Activated CD8-positive, alpha-beta T cell treated with anti-CD3 and anti-CD28 coated beads for 36 hours (primary cell): ENCODE measurements around the gene RANBP6. TPM values are rescaled to one million over a fixed set of nuclear protein-coding genes. Genes with fewer than 3 reads are reported as not detected.

Experiments
- ATAC-seq: fragments of 200-7000 bp; cut with Tn5 transposase; one replicate; pipeline ENCODE4 v1.10.0; 2021; ENCODE audit warnings: mild to moderate bottlenecking, moderate library complexity
- CTCF ChIA-PET: fragments of 350-600 bp; sonication (Branson Sonifier 250); formaldehyde crosslinking; loops from one replicate; lab custom pipeline; 2021; ENCODE audit warnings: antibody characterized with exemption; lab: Charles Lee
- POLR2A ChIA-PET: fragments of 350-600 bp; sonication (Branson Sonifier 250); formaldehyde crosslinking; loops from one replicate; lab custom pipeline; 2021; ENCODE audit warnings: antibody characterized with exemption; lab: Charles Lee
- DNase-seq: peaks from one replicate; pipeline ENCODE4 v3.0.0-alpha.2; 2020
- H3K27ac Mint-ChIP-seq: one replicate; pipeline ENCODE4 v1.8.0; 2021; ENCODE audit warnings: mild to moderate bottlenecking, mixed read lengths
- H3K27me3 Mint-ChIP-seq: one replicate; pipeline ENCODE4 v1.8.0; 2021; ENCODE audit warnings: mixed read lengths
- H3K36me3 Mint-ChIP-seq: one replicate; pipeline ENCODE4 v1.8.0; 2021; ENCODE audit warnings: low read depth, mixed read lengths
- H3K4me1 Mint-ChIP-seq: one replicate; pipeline ENCODE4 v1.8.0; 2021; ENCODE audit warnings: low read depth, mixed read lengths
- H3K4me3 Mint-ChIP-seq: one replicate; pipeline ENCODE4 v1.8.0; 2021; ENCODE audit warnings: mild to moderate bottlenecking, moderate library complexity, mixed read lengths
- H3K9me3 Mint-ChIP-seq: one replicate; pipeline ENCODE4 v1.8.0; 2021; ENCODE audit warnings: mixed read lengths
- intact Hi-C: fragments of 100-400 bp; cut with micrococcal nuclease; formaldehyde crosslinking; loops from one replicate; pipeline ENCODE4 v1.10.0; 2022
- total RNA-seq, 2 experiments: library from RNA; stranded (reverse); gene quantifications; one replicate each; pipeline ENCODE4 v1.2.3, GENCODE V29; 2021
- TF ChIP-seq, protein P1 (sequence below): fragments of 200-600 bp; IDR thresholded peaks from one replicate; pipeline ENCODE4 v1.8.0; 2022; ENCODE audit warnings: antibody characterized with exemption, mild to moderate bottlenecking

Gene RANBP6
- total RNA-seq, 2 experiments from 2014 or later = 16.2 to 17.1 TPM

DNA sequence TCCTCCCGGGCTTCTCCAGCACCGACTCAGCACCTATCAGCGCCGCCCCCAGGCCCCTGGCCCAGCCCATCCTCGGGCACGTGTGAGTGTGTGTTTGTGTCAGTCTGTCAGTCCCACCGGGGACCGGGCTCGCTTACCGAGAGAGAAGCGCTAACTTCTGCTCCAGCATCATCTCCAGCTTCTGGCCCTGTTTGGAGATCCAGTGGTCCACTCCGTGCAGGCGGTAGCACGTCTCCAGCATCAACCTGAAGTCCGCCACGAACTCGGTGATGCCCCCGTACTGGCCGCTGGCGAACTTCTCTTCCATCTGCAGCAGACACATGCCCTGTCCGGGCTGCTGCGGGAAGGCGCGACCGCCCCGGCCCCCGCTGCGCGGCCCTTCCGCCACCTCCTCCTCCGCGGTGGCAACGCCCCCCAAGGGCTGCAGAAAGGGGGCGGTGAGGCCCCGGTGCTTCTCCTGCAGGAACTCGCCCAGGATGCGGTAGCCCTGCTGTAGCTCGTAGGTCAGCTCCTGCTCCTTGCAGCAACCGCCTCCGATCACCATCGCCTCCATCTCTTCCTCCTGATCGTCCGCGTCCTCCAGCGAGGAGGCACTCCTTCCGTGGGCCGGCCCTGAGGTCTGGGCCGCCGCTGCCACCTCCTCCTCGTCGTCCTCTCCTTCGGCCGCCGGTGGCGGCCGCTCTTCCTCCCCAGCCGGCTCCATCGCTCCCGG, 8.2 kb downstream of the RANBP6 start:
- DNase-seq (peak; percentile 98), ATAC-seq (peak; percentile 79)
- Mint-ChIP-seq H3K4me1 (peaks cover 53% of the 10 kb centered on the region), H3K27me3 (no peaks in the 10 kb centered on the region), H3K27ac (peak overlapping the region; percentile 91), H3K9me3 (peaks cover 3% of the 10 kb centered on the region), H3K4me3 (peak overlapping the region; percentile 96), H3K36me3 (peaks cover 25% of the 10 kb centered on the region)
- CTCF ChIA-PET = interaction anchor here (1.3 to 3.7 kb wide), 2 partner anchors 48 to 121 kb away, joined by 4 to 14 read pairs; no protein-coding TSS in a partner anchor
- intact Hi-C loops = no loop called here
- TF ChIP-seq, protein P1, sequence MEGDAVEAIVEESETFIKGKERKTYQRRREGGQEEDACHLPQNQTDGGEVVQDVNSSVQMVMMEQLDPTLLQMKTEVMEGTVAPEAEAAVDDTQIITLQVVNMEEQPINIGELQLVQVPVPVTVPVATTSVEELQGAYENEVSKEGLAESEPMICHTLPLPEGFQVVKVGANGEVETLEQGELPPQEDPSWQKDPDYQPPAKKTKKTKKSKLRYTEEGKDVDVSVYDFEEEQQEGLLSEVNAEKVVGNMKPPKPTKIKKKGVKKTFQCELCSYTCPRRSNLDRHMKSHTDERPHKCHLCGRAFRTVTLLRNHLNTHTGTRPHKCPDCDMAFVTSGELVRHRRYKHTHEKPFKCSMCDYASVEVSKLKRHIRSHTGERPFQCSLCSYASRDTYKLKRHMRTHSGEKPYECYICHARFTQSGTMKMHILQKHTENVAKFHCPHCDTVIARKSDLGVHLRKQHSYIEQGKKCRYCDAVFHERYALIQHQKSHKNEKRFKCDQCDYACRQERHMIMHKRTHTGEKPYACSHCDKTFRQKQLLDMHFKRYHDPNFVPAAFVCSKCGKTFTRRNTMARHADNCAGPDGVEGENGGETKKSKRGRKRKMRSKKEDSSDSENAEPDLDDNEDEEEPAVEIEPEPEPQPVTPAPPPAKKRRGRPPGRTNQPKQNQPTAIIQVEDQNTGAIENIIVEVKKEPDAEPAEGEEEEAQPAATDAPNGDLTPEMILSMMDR = no peak
- POLR2A ChIA-PET = interaction anchor here (0.6 to 1.9 kb wide), 5 partner anchors 8 to 647 kb away, joined by 3 to 5 read pairs (median 4); partner anchors contain the start of gene RANBP6

DNA sequence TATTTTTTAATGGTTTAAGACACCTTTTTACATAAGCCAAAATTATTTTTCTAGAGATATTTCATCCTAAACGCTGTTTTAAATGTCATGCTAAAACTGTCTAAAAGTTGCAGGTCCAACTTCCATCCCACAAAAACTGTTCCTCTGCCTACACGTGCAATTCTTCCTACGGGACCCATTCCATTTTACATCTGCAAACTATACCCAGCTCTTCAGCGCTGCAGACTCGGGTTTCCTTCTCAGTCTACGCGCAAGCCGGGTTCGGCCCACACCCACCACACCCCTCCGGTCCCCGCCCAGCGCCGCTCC, 8.7 kb downstream of the RANBP6 start:
- peaks cover 51% of the 10 kb centered on the region for H3K4me1 Mint-ChIP-seq
- intact Hi-C loops = no loop called here

DNA sequence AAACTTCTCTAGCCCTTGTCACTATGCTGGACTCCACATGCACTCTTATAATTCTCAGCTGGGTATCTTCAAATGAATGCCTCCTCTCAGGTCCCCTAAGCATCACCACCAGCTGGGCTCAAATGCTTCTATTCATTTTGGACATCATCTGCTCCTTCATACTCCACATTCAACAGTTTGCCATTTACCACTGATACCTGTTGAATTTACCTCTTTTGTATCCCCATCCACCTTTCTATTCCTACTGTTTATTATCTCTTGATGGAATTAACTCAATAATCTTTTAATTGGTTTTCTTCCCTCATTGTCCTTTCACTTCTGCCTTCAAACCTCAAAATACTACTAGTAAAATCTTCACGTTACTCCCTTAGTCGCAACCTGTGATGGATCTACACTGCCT, 14.5 kb downstream of the RANBP6 start:
- no peak overlapping the region for H3K4me3 Mint-ChIP-seq
- no peak for DNase-seq
- ChIA-PET POLR2A (no interaction called here), CTCF (interaction anchor here (0.8 kb wide), 1 partner anchor 53 kb away, joined by 3 read pairs; no protein-coding TSS in a partner anchor)
- H3K4me1 Mint-ChIP-seq = peaks cover 54% of the 10 kb centered on the region
- no peak overlapping the region for H3K27ac Mint-ChIP-seq
- intact Hi-C loops = no loop called here
- H3K27me3 Mint-ChIP-seq = no peaks in the 10 kb centered on the region
- H3K9me3 Mint-ChIP-seq = no peaks in the 10 kb centered on the region
- no peak for ATAC-seq
- H3K36me3 Mint-ChIP-seq = peaks cover 9% of the 10 kb centered on the region
- TF ChIP-seq, protein P1 = no peak

More for the DNA sequence above, 8.7 kb downstream of the RANBP6 start:
- Mint-ChIP-seq H3K36me3 (peaks cover 23% of the 10 kb centered on the region), H3K9me3 (peaks cover under 1% of the 10 kb centered on the region), H3K27ac (peak overlapping the region; percentile 91), H3K27me3 (no peaks in the 10 kb centered on the region), H3K4me3 (peak overlapping the region; percentile 96)
- DNase-seq = no peak
- ATAC-seq = no peak
- CTCF ChIA-PET = interaction anchor here (1.3 to 3.7 kb wide), 3 partner anchors 10 to 121 kb away, joined by 4 to 14 read pairs (median 8); no protein-coding TSS in a partner anchor
- POLR2A ChIA-PET = interaction anchor here (1.2 to 1.3 kb wide), 2 partner anchors 9 to 12 kb away, joined by 3 to 5 read pairs; partner anchors contain the start of gene RANBP6
- TF ChIP-seq, protein P1 = no peak

DNA sequence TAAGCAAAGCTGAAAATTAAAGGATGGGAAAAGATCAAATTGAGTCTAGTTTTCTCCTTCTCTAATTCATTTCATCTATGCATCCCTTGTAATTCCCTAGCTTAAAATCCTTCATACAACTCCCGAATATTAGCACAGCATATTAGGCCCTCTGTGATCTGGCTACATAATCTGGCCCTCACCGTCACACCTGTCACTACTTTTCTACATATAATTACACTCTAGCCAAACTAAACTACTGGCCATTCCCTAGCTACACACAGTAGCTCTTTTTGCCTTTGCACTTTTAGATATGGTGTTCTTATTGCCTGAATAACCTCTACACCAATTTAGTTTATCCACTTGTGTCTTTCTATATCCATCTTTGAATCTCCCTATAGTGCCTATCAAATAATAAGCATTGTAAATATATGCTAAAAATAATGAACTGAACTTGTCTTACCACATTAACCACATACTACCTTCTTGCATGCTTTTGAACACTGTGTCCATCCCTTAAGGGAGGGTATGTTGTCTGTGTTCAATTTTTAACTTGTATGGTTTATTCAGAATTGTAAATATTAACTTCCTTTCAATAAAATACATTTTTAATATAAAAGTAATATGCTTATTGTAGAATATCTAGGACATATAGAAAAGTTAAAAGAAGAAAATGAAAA, 15.9 kb downstream of the RANBP6 start:
- no peak for DNase-seq
- no peak overlapping the region for H3K27ac Mint-ChIP-seq
- intact Hi-C loops = no loop called here
- no peak overlapping the region for H3K4me3 Mint-ChIP-seq
- CTCF ChIA-PET = interaction anchor here (0.8 to 1.9 kb wide), 3 partner anchors 11 to 113 kb away, joined by 3 to 5 read pairs (median 3); no protein-coding TSS in a partner anchor
- TF ChIP-seq, protein P1 = no peak
- no peaks in the 10 kb centered on the region for H3K9me3 Mint-ChIP-seq
- no peaks in the 10 kb centered on the region for H3K27me3 Mint-ChIP-seq
- POLR2A ChIA-PET = interaction anchor here (0.6 kb wide), 1 partner anchor 461 kb away, joined by 3 read pairs; no protein-coding TSS in a partner anchor
- peaks cover 6% of the 10 kb centered on the region for H3K36me3 Mint-ChIP-seq
- no peak for ATAC-seq
- H3K4me1 Mint-ChIP-seq = peaks cover 56% of the 10 kb centered on the region
